Measurements from ENCODE around the gene RPL23.

Gene RPL23

DNA sequence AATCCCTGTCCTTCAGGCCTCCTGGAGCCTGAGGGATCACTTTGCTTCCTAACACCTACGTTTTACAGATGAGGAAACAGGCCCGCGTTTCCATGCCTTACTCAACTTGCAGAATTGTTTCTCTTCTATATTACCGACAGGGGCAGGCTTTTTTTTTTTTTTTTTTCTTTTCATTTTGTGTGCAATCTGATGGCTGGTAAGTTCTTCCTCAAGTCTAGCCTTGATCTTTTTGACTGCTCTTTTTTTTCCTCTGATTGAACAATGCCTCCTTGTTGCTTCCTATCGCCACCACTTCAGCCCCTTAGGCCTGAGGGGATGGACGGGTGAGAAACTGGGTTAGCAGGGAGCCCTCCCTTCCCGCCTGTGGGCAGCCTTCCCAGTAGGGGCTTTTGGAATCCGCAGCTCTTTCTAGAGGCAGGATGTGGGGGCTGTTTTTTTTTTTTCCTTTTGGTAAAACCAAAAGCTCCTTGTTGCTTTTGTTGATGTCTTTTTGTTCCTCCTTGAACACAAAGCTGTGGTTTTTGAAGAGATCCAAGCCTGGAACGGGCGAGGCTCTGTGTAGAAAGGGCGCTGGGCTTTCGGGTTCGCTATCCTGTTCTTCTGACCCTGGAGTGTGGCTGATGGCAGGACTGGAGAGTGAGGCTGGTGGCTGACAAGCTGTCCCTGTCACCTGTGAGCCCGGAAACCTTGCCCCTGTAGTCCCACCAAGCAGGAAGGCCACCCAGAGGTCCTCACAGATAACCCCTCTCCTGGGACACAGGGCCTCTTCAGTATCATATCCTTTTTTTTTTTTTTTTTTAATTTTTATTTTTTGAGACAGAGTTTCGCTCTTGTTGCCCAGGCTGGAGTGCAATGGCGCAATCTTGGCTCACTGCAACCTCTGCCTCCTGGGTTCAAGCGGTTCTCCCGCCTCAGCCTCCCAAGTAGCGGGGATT, 30.3 kb upstream of the RPL23 start:
- DNase-seq (ENCODE audit: low spot score) = no peak

DNA sequence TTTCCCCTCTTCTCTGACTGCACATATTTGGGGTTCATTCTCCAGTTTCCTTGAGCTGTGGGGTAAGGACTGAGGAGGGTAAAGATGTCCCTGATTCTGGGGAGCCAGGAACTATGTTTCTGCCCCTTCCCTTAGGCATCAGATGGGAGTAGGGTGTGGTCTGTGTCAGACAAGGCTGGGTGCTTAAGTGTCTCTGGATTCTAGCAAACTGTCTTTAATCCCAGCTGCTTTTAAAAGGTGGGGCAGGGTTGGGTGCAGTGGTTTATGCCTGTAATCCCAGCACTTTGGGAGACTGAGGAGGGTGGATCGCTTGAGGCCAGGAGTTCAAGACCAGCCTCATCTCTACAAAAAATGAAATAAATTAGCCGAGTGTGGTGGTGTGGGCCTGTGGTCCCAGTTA, 29.3 kb upstream of the RPL23 start:
- DNase-seq (ENCODE audit: low spot score) = no peak

- no peak for DNase-seq (ENCODE audit: low spot score)
Measured at GRCh38 chr17:38881600-38882191, 28.2 kb upstream of the RPL23 start.

- peak; percentile 58 for DNase-seq (ENCODE audit: low spot score)
Measured at GRCh38 chr17:38879878-38880665, 26.6 kb upstream of the RPL23 start.

DNA sequence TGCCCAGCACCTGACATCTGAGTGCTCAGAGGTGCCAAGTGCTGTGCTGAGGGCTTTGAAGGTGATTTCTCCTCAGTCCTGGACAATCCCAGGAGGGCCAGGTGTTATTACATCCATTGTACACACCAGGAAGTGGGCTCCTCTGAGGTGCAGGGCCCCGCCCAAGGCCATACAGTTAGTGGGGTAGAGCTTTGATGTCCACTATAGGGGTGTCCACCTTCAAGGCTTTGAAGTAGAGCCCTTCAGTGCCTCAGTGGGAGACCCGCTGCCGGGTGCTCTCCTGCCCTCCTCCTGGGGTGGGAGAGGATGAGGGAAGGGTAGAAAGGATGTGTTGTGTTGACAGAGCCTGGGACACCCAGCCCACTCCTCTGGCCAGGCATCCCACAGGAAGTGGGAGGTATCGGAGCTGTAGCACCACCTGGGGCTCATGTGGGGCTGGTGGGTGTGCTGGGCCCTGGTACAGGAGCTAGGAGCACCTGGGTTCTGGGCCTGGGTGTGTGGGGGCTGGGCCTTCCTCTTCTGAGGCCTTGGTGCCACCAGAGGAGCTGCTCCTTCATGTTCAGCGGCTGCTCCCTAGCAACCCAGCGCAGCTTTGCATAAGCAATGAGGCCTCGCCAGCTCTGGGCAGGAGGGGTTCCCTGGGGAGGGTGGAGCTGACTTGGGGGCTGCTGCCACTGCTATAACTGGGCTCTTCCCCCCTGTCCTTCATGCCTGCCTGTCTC, 23.8 kb upstream of the RPL23 start:
- no peak for DNase-seq (ENCODE audit: low spot score)

DNA sequence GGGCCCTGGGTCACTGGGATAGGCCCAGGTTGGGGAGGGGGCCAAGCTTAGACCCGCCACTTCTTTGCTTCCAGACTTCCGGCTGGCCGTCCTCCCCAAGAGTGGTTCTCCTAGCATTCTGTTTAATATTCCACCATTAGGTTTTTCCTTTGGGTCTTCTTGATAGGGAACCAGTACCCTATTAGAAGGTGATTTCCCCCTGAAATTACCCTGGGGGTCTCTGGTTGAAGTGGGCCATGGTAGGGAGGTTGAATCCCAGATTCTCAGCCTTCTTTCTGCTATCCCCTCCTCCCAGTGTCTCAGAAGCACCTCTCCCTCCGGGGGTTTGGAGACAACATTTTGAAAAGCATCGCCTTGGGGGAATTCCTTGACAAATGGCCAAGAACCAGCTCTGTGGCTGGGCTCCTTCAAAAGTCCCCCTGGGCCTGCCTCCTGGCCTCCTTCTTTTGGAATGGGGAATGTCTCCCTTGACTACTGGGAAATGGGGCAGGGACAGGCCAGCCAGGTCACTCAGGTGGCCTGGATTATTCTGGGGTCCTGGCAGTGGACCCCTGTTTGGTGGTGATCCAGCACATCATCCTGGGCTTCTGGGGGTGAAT, 22.1 kb upstream of the RPL23 start:
- no peak for DNase-seq (ENCODE audit: low spot score)

DNA sequence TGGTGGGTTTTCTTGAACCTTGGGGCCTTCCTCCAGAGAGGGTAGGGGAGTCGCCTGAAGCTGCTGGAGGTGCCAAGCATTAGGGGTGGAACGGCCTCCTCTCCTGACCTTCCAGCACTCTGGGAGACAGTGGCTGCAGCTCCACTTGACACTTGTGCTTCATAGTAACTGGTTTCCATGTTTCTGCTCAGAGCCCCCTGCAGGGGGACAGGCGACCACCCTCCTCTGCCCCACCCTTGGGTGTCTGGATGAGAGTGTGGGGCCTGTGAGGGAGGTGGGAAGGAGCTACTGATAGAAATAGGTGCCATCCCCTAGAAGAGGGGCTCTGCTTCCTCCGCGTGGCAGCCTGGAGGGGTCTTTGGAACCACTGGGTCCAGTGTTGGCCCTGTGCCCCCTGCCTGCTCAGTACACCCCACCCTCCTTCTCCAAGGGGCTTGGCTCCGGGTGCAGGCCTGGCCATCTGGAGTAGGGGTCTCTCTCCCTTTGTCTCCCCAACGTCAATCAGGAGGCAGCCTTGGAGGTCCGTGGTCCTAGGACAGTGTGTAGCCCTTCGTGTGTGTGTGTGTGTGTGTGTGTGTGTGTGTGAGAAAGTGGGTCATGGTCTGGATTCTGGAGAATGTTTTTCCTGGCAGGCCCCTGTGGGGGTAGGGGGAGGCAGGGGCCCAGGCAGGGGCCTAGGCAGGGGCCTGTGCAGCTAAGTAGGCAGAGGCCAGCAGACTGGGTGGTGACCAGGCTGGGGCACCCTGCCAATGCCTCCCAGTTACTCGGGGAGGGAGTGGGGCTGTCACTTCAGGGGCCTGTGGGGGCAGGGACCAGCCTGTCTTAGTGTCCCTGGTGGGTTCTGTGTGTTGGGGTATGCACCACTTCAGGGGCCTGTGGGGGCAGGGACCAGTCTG, 21.2 kb upstream of the RPL23 start:
- no peak for DNase-seq (ENCODE audit: low spot score)

DNA sequence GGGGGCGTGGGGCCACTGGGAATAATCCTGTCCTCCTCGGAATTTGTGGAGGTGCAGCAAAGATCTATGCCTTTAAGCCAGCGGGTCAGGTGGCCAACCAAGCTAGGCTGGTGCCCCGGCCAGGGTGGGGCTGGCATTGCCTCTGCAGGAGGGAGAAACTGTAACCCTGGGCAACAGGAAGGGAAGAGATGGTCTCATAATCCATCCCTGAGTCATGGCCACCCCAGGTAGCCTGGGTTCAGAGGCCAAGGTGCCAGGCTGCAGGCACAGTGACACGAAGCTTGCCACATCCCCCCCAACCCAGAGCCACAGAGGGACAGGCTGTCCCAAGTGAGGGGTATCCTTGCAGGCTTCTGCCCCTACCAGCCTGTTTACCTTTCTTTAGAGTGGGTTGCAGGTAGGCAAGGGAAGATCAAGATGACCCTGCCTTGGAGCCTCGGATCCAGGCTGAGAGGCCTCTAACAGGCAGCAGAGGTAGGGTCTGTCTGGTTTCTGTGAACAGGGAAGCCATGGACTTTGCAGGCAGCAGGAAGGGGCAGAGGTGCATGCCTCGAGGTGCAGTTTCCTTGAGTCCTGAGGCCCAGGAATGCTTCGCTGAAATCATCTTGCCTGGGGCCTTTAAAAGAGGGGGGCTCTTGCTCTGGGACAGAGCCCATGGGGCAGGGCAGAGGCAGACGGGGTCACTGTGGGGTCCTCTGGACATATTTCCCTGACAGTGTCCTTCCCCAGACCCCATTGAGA, 20.3 kb upstream of the RPL23 start:
- no peak for DNase-seq (ENCODE audit: low spot score)

GRCh38 chr17:38872671-38873385, 19.3 kb upstream of the RPL23 start:
- no peak for DNase-seq (ENCODE audit: low spot score)

DNA sequence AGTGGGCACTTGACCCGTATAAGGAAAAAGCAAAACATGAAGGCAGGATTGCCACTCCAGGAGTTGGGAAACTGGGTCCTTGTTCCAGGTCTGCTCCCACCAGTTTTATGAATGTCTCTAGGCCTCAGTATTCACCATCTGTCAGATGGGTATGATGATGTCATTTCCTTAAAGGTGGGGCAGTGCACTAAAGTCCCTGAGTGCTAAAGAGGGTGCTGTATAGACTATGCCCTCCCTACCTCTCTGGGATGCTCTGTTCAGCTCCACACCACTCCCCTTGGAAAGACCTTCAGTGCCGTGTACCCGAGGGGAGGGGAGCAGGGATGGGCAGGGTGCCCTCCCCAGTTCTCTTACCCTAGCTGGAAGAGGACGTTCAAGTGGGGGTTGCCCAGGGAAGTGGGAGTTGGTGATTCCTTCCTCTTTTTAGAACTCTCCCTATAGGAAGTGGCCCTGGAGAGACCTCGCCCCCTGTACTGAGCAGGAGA, 18.5 kb upstream of the RPL23 start:
- DNase-seq (ENCODE audit: low spot score) = no peak

DNA sequence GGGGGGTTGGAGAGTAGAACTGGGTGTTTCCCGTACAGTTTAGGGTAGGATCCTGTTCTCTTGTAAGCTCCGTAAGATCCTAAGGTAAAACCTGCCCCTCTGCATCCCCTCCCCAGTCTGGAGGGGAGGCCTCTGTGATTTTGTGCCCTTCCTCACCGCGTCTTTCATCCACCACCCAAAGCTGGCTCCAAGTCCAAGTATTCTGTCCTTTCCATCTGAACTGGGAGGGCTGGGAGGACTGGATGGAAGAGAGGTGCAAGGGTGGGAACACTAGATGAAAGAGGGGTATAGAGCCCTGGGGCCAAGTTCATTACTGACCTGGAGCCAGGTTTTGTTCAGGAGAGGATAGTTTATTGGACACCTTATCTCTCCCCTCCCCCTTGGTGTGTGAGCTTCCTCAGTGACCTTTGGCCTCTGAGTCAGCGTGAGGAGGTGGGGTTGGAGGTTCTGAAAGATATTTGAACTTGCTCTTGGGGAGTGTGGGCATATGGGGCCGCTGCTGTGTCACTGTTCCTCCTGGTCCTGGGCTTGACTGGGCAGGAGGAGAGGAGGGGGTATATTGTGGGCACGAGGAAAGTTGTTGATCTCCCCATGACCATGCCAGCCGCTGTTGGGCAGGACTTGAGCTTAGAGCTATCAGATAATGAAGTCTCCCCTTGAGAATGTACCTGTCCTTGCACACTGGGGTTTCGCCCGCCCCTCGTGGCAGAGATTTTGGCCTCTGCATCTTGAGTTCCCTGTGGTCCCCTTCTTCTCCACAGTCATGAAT, 17.9 kb upstream of the RPL23 start:
- peak; percentile 79 for DNase-seq (ENCODE audit: low spot score)

- DNase-seq (ENCODE audit: low spot score) = no peak
Measured at GRCh38 chr17:38870259-38871165, 17.0 kb upstream of the RPL23 start.

GRCh38 chr17:38869526-38870258, 16.2 kb upstream of the RPL23 start, which contains the start of gene LASP1:
TSS of gene LASP1 (plus strand) at chr17:38870058. CDS start at chr17:38870190, 132 bp downstream.
- peak; percentile 82 for DNase-seq (ENCODE audit: low spot score)

GRCh38 chr17:38868817-38869525, 15.4 kb upstream of the RPL23 start:
- peak; percentile 63 for DNase-seq (ENCODE audit: low spot score)

GRCh38 chr17:38867968-38868816, 14.7 kb upstream of the RPL23 start:
- DNase-seq (ENCODE audit: low spot score) = no peak

All from HuH-7.5 (cell line).